Right lobe of liver (tissue), 6 donors: ENCODE data around the gene PLCXD1. TPM values are rescaled to one million over a fixed set of nuclear protein-coding genes. Genes with fewer than 3 reads are reported as not detected.
A peak's percentile ranks its signal among the peaks of the same experiment; 100 is the strongest.

Source experiments
- ATAC-seq, 4 donors: fragments of 200-7000 bp; cut with Tn5 transposase; one replicate each; pipeline ENCODE4 v1.9.1; 2020; ENCODE audit warnings: mild to moderate bottlenecking in 4 of 4, moderate library complexity in 4 of 4
- DNase-seq, 3 donors: peaks; one replicate each; pipeline ENCODE4 v3.0.0-alpha.2; 2020
- H3K27ac ChIP-seq, 3 donors: fragments of 200-600 bp; one replicate each; pipeline ENCODE4 v1.8.0; 2022
- H3K27me3 ChIP-seq, 2 donors: fragments of 200-600 bp; one replicate each; pipeline ENCODE4 v1.8.0; 2022
- H3K36me3 ChIP-seq, 4 donors: fragments of 200-600 bp; sonication (generic) in 1 of 4; one replicate each; pipeline versions ENCODE4 v1.5.1 to v1.8.0; 2017 to 2022; ENCODE audit warnings: control low read depth in 1 of 4
- H3K4me1 ChIP-seq, 4 donors: fragments of 200-600 bp; sonication (generic) in 1 of 4; one replicate each; pipeline versions ENCODE4 v1.5.1 to v1.8.0; 2017 to 2022; ENCODE audit warnings: control low read depth in 1 of 4
- H3K4me3 ChIP-seq, 3 donors: fragments of 200-600 bp; one replicate each; pipeline ENCODE4 v1.8.0; 2022
- H3K9me3 ChIP-seq, 4 donors: fragments of 200-600 bp; sonication (generic) in 1 of 4; one replicate each; pipeline versions ENCODE4 v1.5.1 to v1.8.0; 2017 to 2022; ENCODE audit warnings: control low read depth in 1 of 4
- CTCF ChIP-seq, 4 donors: fragments of 200-600 bp in 3 of 4; fragments of 450-650 bp in 1 of 4; IDR thresholded peaks; one replicate each; pipeline versions ENCODE4 v1.5.1 to v1.8.0; 2016 to 2022; ENCODE audit warnings: antibody characterized with exemption in 4 of 4, mild to moderate bottlenecking in 2 of 4
- POLR2A ChIP-seq: fragments of 450-650 bp; IDR thresholded peaks from one replicate; pipeline ENCODE4 v1.6.1; 2017; ENCODE audit warnings: antibody characterized with exemption, mild to moderate bottlenecking
- WGBS: methylation state at CpG from one replicate; pipeline ENCODE4 v1.1.6; 2018; ENCODE audit warnings: low coverage, low lambda C conversion rate; ENCODE audit not compliant: insufficient coverage; ENCODE audit errors: missing lambda C conversion rate; 5-methylcytosine and 5-hydroxymethylcytosine counted together
- intact Hi-C, 2 donors: fragments of 100-400 bp; cut with DNase I; formaldehyde crosslinking; loops; one replicate each; pipeline versions ENCODE4 v1.11.2 to v1.14.1; 2022
- total RNA-seq, 6 experiments: library from RNA; depleted of rRNA in 2 of 6; stranded (reverse); fragments of >200 nt in 2 of 6; fragmentation: NEBNext Ultra II Directional in 3 of 6; extraction: Animal tissue kit (Norgen Biotek cat#: 25700) in 3 of 6; gene quantifications; one replicate each; pipeline versions ENCODE4 v1.1.0 to v1.2.4, GENCODE V29; 2016 to 2023
- donor health status: DM: no; HTN: yes; CAD: no.
- donor health status: DM: no; HTN: no; CAD: no.
- donor health status: DM: no; HTN: no; CAD: no.
- donor health status: DM: no; HTN: yes; CAD: no.
- donor health status: DM: no; HTN: yes; CAD: no.

Gene PLCXD1
- total RNA-seq, 6 experiments from 2014 or later: 3.4 to 11.2 (median 5.1) TPM

- Histone ChIP-seq H3K36me3 (no peaks in the 10 kb centered on the region), H3K4me3 (no peak overlapping the region), H3K27me3 (no peaks in the 10 kb centered on the region), H3K9me3 (no peaks in the 10 kb centered on the region), H3K4me1 (peaks cover 0 to 4% (median 0%) of the 10 kb centered on the region in 4 donors), H3K27ac (no peak overlapping the region)
- intact Hi-C loops: no loop called here
- 97% methylated on average over 7 of the region's 53 CpGs for WGBS
- TF ChIP-seq CTCF (IDR thresholded peaks at IDR 0.05): no peak
- ATAC-seq (no peak), DNase-seq (peak in 2 of 3 donors; percentile 18 to 43)
Measured at GRCh38 chrX:334331-334891, 53.2 kb downstream of the PLCXD1 start.

GRCh38 chrX:334971-335757 lies 54.0 kb downstream of the PLCXD1 start:
- ATAC-seq (no peak), DNase-seq (peak in 2 of 3 donors; percentile 13 to 49)
- no peaks in the 10 kb centered on the region for H3K36me3 ChIP-seq
- no peak overlapping the region for H3K4me3 ChIP-seq
- H3K4me1 ChIP-seq: peaks cover 0 to 4% (median 0%) of the 10 kb centered on the region in 4 donors
- H3K27me3 ChIP-seq: no peaks in the 10 kb centered on the region
- H3K27ac ChIP-seq: no peak overlapping the region
- TF ChIP-seq CTCF (IDR thresholded peaks at IDR 0.05): no peak
- TF ChIP-seq POLR2A: no peak
- no peaks in the 10 kb centered on the region for H3K9me3 ChIP-seq
- intact Hi-C loops: no loop called here
- WGBS: 86% methylated on average over 6 of the region's 47 CpGs

- H3K9me3 ChIP-seq: no peaks in the 10 kb centered on the region
- no peak overlapping the region for H3K27ac ChIP-seq
- ATAC-seq (no peak), DNase-seq (peak in 1 of 3 donors; percentile 36)
- no peak overlapping the region for H3K4me3 ChIP-seq
- intact Hi-C loops: no loop called here
- no peaks in the 10 kb centered on the region for H3K27me3 ChIP-seq
- TF ChIP-seq CTCF (IDR thresholded peaks at IDR 0.05): no peak
- TF ChIP-seq POLR2A: no peak
- H3K36me3 ChIP-seq: no peaks in the 10 kb centered on the region
- peaks cover 0 to 4% (median 0%) of the 10 kb centered on the region in 4 donors for H3K4me1 ChIP-seq
- 100% methylated on average over 7 of the region's 17 CpGs for whole genome bisulfite sequencing
Measured at GRCh38 chrX:335758-336155, 54.6 kb downstream of the PLCXD1 start.

DNA sequence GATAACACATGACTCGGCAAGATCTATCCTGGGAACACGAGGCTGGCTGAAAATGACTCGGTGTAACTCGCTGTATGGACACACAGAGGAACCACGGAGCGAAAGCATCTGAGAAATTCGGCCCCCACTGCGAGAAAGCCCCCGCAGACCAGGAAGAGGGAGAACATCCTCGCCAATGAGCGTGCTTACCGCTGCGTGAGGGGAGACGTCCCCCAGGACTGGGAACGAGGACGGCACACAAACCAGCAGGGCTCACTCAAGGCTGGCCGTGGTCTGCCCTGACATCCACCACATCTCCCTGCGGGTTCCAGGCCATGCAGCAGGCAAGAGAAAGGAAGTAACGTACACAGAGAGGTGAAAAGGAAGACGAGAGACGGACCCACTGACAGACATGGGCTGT lies 55.0 kb downstream of the PLCXD1 start:
- 93% methylated on average over 14 of the region's 21 CpGs for WGBS
- Histone ChIP-seq H3K4me3 (no peak overlapping the region), H3K27ac (no peak overlapping the region), H3K9me3 (no peaks in the 10 kb centered on the region), H3K36me3 (no peaks in the 10 kb centered on the region), H3K27me3 (no peaks in the 10 kb centered on the region), H3K4me1 (peaks cover 0 to 2% (median 0%) of the 10 kb centered on the region in 4 donors)
- ATAC-seq (no peak), DNase-seq (peak in 1 of 3 donors; percentile 21)
- TF ChIP-seq POLR2A: no peak
- no peak for TF ChIP-seq CTCF (IDR thresholded peaks at IDR 0.05)
- intact Hi-C loops: no loop called here
